Left lung (tissue), 10 donors: ENCODE data around the gene APOC4. TPM values are rescaled to one million over a fixed set of nuclear protein-coding genes. Genes with fewer than 3 reads are reported as not detected.

Experiments
- ATAC-seq: fragments of 200-7000 bp; cut with Tn5 transposase; one replicate; pipeline ENCODE4 v1.9.1; 2020; ENCODE audit warnings: moderate library complexity
- DNase-seq, 4 donors: peaks; one replicate each; pipeline ENCODE4 v3.0.0-alpha.2; 2013 to 2020
- H3K27ac ChIP-seq, 2 donors: fragments of 200-600 bp; sonication (generic) in 1 of 2; one replicate each; pipeline versions ENCODE4 v1.5.0 to v1.8.0; 2020 to 2021
- H3K27me3 ChIP-seq, 2 donors: fragments of 200-600 bp; sonication (generic) in 1 of 2; one replicate each; pipeline versions ENCODE4 v1.5.0 to v1.8.0; 2020 to 2021
- H3K36me3 ChIP-seq, 2 donors: fragments of 200-600 bp; sonication (generic) in 1 of 2; one replicate each; pipeline versions ENCODE4 v1.5.0 to v1.8.0; 2020 to 2021
- H3K4me1 ChIP-seq, 2 donors: fragments of 200-600 bp; one replicate each; pipeline ENCODE4 v1.8.0; 2021
- H3K4me3 ChIP-seq, 2 donors: fragments of 200-600 bp; sonication (generic) in 1 of 2; one replicate each; pipeline versions ENCODE4 v1.5.0 to v1.8.0; 2020 to 2021; ENCODE audit warnings: mild to moderate bottlenecking in 1 of 2
- H3K9me3 ChIP-seq, 2 donors: fragments of 200-600 bp; sonication (generic) in 1 of 2; one replicate each; pipeline versions ENCODE4 v1.5.0 to v1.8.0; 2020 to 2021
- intact Hi-C, 2 donors: fragments of 100-400 bp; cut with DNase I; formaldehyde crosslinking; loops; one replicate each; pipeline versions ENCODE4 v1.11.2 to v1.14.2; 2022
- polyA plus RNA-seq, 6 donors: library from polyadenylated mRNA; unstranded; fragments of 120-200 nt; gene quantifications; one replicate each; pipeline ENCODE4 v1.2.1, GENCODE V29; 2013; ENCODE audit not compliant: insufficient read length in 6 of 6
- total RNA-seq, 2 donors: library from RNA; stranded (reverse); fragmentation: NEBNext Ultra II Directional; extraction: Animal tissue kit (Norgen Biotek cat#: 25700); gene quantifications; one replicate each; pipeline ENCODE4 v1.2.1, GENCODE V29; 2021
- TF ChIP-seq, protein P1 (sequence below), 2 donors: fragments of 200-600 bp; sonication (generic) in 1 of 2; IDR thresholded peaks; one replicate each; pipeline versions ENCODE4 v1.5.0 to v1.8.0; 2021; ENCODE audit warnings: antibody characterized with exemption in 2 of 2
- donor health status: DM: no; HTN: yes; CAD: no.
- donor health status: DM: no; HTN: no; CAD: no.

Gene APOC4
- total and polyA plus RNA-seq, 8 donors = not detected

DNA sequence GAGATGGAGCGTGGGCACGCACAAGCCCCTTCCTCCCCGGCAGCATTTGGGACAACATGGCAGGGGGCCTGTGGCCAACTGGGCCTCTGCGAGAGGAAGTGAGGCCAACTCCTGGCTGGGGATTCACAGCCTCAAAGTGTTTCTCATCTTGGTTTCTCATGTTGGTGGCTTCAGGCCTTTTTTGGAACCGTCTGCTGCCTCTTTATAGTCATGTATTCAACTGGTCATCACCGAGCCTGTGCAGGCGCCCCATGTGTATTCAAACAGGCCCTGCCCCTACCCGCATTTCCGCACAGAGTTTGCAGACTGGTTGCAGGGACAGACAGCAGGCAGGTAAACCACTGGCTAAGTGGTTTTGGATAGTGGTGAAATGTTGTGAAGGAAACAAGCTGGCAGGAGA is 42.0 kb downstream of the APOC4 start:
- no peak overlapping the region for H3K4me3 ChIP-seq
- H3K9me3 ChIP-seq = no peaks in the 10 kb centered on the region
- H3K27ac ChIP-seq = no peak overlapping the region
- H3K4me1 ChIP-seq = no peaks in the 10 kb centered on the region
- intact Hi-C loops = no loop called here
- H3K36me3 ChIP-seq = peaks cover 0 to 96% of the 10 kb centered on the region in 2 donors
- DNase-seq = no peak
- no peak for ATAC-seq
- H3K27me3 ChIP-seq = no peaks in the 10 kb centered on the region
- TF ChIP-seq, protein P1, sequence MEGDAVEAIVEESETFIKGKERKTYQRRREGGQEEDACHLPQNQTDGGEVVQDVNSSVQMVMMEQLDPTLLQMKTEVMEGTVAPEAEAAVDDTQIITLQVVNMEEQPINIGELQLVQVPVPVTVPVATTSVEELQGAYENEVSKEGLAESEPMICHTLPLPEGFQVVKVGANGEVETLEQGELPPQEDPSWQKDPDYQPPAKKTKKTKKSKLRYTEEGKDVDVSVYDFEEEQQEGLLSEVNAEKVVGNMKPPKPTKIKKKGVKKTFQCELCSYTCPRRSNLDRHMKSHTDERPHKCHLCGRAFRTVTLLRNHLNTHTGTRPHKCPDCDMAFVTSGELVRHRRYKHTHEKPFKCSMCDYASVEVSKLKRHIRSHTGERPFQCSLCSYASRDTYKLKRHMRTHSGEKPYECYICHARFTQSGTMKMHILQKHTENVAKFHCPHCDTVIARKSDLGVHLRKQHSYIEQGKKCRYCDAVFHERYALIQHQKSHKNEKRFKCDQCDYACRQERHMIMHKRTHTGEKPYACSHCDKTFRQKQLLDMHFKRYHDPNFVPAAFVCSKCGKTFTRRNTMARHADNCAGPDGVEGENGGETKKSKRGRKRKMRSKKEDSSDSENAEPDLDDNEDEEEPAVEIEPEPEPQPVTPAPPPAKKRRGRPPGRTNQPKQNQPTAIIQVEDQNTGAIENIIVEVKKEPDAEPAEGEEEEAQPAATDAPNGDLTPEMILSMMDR (IDR thresholded peaks at IDR 0.05) = no peak

DNA sequence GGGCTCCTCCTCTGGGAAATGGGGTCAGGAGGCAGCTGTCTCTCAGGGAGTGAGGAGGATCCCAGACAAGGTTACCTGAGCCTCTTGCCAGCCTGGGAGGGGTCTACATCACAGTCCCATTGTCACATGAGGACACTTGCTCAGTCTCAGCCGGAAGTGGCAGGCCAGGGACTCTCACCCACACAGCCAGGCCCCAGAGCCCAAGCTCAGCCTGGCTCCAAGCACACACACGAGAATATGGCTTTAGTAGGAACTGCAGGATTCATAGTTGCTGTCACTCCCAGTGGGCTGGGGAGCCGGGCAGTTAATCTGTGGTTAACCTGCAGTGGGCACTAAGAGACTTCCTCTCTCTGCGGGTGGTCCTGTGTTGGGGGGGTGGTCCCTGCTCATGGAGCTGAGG is 43.4 kb downstream of the APOC4 start:
- no peak overlapping the region for H3K4me3 ChIP-seq
- H3K36me3 ChIP-seq = peaks cover 0 to 96% of the 10 kb centered on the region in 2 donors
- ATAC-seq (no peak), DNase-seq (no peak)
- no peaks in the 10 kb centered on the region for H3K9me3 ChIP-seq
- H3K27ac ChIP-seq = no peak overlapping the region
- intact Hi-C loops = no loop called here
- TF ChIP-seq, protein P1 (IDR thresholded peaks at IDR 0.05) = no peak
- no peaks in the 10 kb centered on the region for H3K27me3 ChIP-seq
- H3K4me1 ChIP-seq = no peaks in the 10 kb centered on the region

DNA sequence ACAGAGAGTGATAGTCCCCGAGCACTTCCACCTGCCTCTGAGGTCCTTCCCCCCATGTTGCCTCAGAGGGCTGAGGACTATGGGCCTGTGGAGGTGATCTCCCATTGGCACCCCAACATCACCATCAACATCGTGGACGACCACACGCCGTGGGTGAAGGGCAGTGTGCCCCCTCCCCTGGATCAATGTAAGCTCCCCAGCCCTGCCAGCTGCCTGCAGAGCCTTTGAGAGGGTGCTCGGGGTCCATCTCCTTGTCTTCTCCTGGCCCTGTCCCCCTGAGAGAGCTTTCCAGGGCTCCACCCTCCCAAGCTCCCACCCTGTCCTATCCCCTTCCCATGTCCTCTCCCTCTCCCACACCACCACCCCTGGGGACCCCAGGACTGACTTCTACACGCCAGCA is 44.4 kb downstream of the APOC4 start:
- DNase-seq (no peak), ATAC-seq (no peak)
- no peaks in the 10 kb centered on the region for H3K9me3 ChIP-seq
- no peaks in the 10 kb centered on the region for H3K4me1 ChIP-seq
- no peaks in the 10 kb centered on the region for H3K27me3 ChIP-seq
- peaks cover 0 to 96% of the 10 kb centered on the region in 2 donors for H3K36me3 ChIP-seq
- H3K4me3 ChIP-seq = no peak overlapping the region
- intact Hi-C loops = no loop called here
- H3K27ac ChIP-seq = no peak overlapping the region
- TF ChIP-seq, protein P1 (IDR thresholded peaks at IDR 0.05) = no peak

- intact Hi-C loops = no loop called here
- peaks cover 0 to 96% of the 10 kb centered on the region in 2 donors for H3K36me3 ChIP-seq
- no peak overlapping the region for H3K27ac ChIP-seq
These were observed 45.2 kb downstream of the APOC4 start for GRCh38 chr19:44987148-44987675.

DNA sequence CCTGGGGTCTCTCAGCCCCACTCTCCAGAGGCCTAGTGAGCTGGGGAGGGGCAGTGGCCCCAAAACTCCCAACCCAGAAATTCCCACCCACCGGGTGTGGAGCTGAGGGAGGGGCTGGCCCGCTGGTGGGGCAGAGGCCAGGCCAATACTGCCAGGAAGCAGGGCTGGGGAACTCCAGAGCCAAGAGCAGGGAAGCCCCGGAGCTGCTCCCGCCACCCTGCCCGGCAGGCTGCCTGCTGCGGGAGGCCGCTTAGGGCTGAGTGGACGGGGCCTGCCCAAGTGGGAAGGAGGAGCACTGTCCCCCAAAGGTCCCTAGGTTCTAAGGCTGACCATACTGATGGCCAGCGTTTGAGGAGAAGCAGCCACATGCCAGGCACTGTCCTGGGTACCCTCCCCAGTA is 46.2 kb downstream of the APOC4 start:
- no peak for DNase-seq
- Histone ChIP-seq H3K9me3 (no peaks in the 10 kb centered on the region), H3K27me3 (no peaks in the 10 kb centered on the region), H3K36me3 (peaks cover 0 to 96% of the 10 kb centered on the region in 2 donors), H3K4me3 (no peak overlapping the region), H3K4me1 (no peaks in the 10 kb centered on the region), H3K27ac (no peak overlapping the region)
- TF ChIP-seq, protein P1 (IDR thresholded peaks at IDR 0.05) = no peak
- no peak for ATAC-seq
- intact Hi-C loops = no loop called here

More at GRCh38 chr19:44987148-44987675, 45.2 kb downstream of the APOC4 start:
- H3K27me3 ChIP-seq = no peaks in the 10 kb centered on the region
- no peak for DNase-seq
- H3K4me3 ChIP-seq = no peak overlapping the region
- no peaks in the 10 kb centered on the region for H3K4me1 ChIP-seq
- TF ChIP-seq, protein P1 (IDR thresholded peaks at IDR 0.05) = no peak
- no peaks in the 10 kb centered on the region for H3K9me3 ChIP-seq
- no peak for ATAC-seq
